GM21576 (cell line): ENCODE results near the gene PNPLA2.
A peak's percentile ranks its signal among the peaks of the same experiment; 100 is the strongest.

Experiments used
- ATAC-seq: cut with Tn5 transposase; IDR thresholded peaks from one replicate; pipeline ENCODE4 v1.9.1; 2021; ENCODE audit warnings: mild to moderate bottlenecking, moderate library complexity; ENCODE audit not compliant: unreplicated experiment

The PNPLA2 gene, protein sequence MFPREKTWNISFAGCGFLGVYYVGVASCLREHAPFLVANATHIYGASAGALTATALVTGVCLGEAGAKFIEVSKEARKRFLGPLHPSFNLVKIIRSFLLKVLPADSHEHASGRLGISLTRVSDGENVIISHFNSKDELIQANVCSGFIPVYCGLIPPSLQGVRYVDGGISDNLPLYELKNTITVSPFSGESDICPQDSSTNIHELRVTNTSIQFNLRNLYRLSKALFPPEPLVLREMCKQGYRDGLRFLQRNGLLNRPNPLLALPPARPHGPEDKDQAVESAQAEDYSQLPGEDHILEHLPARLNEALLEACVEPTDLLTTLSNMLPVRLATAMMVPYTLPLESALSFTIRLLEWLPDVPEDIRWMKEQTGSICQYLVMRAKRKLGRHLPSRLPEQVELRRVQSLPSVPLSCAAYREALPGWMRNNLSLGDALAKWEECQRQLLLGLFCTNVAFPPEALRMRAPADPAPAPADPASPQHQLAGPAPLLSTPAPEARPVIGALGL

DNA sequence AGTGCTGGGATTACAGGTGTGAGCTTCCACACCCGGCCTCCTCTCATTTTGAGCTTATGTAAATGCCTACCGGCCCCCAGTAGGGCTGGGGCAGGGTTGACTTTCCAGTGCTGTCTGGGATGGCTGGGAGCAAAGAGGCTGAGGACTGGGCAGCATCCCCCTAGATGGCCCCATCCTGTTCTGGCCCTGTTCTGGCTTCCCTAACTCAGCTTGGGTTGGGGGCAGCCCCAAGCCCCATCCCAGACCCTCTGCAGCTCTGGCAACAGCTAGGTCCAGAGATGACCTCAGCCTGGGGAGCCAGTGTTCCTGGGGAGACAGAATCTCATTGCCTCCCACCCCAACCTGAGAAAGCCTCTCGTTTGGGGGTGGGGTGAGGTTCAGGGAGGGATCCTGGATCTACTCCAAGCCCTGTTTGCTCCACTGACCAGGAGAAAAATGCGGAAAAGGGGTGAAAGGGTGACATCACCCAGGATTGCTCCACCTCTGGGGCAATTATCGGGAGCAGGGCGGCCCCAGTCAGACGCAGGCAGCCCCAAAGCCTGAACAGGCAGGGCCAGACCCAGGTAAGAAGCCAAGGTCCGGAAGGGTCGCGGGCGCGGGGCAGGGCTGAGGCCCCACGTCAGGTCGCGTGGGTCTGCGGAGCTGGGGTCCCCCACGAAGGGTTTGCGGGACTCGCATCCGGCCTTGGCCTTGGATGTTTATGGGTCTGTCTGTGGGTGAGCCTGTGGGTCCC lies at the start of gene PNPLA2:
PNPLA2 (plus strand) TSS at position 519 of the 733 bp plus-strand sequence. CDS start 805 bp downstream, outside the sequence.
- ATAC-seq, result no peak

DNA sequence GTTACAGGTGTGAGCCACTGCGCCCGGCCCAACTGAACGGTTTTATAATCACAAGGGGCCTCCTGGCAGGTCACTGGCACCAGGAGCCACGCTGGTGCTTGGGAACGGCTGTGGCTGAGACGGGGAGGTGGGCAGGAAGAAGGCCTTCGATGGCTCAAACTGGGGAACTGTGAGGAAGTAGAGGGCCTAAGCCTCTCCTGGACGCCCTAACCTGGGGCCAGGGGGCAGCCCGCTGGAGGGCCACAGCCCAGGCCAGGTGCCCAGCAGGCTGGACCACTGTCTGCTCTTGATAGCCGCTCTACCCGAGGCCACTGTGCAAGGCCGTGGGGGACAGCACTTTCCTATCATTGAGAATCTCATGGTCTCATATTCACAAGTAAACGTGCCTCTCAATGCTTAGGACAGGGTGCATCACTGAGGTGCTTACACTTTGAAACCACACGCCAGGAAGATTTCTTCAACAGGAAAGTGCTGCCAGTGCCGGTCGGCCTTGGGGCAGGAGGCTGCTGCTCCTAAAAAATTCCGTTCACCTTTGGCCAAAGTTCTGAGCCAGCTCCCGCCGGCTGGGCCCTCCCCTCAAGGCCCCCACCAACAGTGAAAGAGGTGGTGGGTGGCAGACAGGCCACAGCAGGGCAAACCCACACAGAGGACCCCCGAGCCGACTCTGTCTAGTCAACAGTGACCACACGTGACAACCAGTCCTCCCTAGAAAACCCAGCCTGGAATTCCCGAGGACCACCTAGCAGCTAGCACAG lies 48.6 kb upstream of the PNPLA2 start:
- no peak for ATAC-seq

DNA sequence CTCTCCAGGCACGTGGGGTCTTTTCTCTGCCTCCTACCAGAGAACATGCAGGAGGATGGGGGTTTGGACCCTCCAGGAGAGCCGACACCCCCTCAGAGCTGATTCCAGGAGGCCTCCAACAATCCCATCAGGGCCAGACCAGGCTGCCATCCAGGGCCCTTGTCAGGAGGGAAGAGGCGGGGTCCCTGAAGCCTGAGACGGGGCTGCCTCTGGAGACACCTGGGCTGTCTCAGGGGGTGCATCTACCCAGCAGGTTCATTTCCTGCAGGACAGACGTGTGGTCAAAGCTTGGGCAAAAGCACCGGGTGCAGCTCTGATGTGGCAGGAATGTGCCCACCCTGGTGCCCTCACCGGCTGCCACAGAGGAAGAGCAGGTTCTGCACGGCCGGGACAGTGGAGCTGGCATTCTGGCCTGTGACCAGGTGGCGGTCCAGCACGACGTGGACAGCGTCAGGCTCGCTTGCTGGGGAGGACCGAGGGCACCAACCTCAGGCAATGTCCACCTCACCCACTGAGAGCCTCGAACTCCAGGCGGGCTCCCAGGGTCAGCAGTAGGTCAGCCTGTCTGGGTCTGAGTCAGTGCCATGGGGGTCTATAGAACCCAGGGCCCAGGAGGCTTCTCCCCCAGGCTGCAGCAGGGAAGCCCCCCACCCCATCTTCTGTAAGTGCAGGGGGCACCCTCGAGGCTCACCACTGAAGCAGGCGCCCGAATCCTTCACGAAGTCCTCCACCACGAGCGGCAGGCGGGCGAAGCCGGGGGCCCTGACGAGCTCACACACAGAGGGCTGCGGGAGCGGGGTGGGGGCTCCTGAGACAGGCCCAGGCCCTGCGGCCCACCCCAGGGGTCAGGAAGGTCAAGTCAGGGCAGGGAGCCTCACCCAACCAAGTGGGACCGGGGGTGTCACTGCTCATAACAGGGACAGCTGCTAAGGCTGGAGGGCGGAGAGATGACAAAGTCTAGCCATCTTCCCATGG lies 47.8 kb upstream of the PNPLA2 start:
- ATAC-seq, result no peak

DNA sequence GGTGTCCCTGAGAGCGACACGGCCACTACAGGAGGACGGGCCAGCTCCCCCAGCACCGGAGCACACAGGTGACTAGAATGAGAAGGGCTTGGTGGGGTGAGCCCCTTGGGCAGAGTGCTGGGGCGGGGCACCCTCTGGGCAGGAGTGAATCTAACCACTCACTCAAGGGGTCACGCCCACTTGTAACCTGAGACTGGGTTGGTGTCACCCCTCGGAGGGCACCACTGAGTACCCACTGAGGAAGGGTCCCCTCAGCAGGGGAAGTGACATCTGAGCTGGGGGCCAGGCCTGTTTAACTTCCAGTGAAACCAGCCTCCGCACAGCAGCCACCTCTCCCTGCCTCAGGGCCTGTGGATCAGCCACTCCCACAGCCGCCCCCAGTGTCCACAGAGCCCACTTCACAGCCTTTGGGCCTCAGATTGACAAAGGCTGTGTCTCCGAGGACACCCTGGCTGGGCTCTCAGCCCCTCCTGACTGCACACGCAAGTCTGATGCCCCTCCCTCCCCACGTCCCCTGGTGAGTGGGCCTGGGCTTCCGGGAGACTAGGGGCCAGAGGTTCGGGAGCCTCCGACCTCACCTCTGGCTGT lies 47.0 kb upstream of the PNPLA2 start:
- ATAC-seq, result no peak

DNA sequence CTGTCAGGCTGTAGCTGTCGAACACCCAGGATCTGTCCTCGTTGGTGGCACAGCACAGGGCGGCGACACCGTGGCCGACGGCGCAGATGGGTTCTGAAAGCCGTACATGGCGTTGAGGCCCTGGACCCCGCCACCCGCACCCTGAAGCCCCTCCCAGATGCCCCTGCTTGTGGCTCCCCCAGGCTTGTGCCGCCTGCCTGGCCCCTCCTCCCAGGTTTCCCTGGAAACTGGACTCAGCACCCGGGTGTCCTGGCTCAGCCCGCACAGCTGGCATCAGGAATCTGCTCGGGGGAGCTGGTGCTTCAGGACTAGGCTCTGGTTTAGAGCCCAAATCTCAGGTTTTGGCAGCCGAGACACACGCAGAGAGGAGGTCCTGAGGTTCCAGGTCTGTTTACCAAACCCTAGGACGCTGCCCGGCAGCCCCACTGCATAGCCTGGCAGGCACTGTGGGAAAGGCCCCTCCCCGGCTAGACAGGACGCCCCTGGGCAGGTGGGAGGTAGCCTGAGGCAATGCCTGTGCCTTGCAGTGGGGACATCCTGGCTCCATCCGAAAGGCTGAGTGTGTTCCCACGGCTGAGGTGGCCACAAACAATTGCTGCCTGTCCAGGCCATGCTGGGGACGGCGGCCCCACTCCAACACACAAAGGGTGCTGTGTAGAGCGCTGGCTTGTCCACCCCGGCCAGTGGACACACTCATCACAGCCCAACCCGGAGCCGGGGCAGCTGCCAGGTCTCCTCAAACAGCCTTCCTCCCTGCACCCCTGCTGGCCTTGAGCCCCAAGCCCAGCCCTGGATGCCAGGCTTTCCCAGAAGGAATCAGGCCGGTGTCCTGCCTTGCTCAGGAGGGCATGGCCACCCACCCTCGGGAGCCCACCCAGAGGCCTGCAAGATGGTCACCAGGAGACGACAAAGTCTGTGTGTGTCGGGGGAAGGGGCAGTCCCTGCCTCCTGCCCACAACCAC lies 46.0 kb upstream of the PNPLA2 start:
- ATAC-seq, result no peak

DNA sequence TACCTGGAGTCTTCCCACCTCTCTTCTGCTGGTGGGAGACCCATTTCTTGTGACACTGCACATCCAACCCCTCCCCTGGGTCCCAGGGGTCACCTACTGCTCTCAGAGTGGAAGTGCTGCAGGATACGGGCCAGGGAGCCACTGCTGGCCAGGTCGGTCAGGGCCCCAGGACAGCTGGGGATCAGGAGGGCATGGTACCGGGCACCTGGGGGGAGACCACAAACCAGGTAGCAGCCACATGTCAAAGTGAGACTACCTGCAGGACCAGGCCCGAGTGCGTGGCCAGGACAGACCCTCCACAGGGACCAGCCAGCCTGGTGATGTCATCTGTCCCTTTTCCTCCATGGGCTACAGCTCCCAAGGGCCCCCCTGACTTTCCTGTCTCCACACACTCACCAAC lies 45.3 kb upstream of the PNPLA2 start:
- no peak for ATAC-seq

DNA sequence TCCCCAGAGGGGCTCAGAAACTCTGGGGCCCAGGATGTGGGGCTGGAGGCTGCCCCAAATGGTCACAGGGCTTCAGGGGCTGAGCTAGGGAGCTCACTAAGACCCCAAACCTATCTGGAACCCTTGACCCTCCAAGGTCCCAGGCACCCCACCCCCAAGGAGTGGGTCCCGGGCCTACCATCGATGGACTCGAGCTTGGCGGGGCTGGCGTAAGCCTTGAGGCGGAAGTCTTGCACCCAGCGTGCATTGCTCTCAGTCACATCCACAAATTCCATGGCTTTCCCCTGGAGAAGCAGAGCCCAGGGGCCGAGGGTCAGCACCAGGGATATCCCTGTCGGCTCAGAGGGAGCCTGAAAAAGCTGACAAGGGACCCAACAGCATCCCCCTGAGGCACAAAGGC lies 44.9 kb upstream of the PNPLA2 start:
- ATAC-seq, result no peak

DNA sequence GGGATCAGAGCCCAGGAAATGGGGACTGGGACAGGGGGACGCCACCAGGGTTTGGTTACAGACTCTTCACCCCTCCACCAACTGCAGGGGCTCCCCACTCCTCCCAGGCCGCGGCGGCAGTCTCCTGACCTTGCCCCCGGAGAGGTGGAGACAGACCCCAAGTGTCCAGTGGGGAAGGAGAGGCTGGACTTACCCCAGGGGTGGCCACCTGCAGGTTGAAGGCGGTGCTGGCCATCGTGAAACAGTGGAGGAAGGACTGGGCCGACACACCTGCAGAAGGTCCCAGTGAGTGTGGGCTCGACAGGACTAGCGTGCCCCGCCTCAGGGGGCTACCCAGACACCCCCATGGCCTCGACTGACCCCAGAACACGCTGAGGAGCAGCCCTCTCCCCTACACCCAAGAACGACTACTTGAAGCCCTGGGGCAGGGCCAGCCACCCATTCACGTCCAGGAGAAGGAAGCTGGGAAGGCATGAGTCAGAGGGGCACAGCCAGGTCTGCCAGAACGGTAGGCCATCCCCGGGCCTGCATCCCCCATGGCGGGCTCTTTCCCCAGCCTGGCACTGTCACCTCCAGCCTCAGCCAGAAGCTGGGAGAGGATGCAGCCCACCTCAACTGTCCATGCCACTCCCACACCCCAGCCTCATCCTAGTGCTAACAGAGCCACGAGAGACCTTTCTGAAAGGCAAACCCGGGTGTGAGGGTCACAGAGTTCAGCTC lies 43.7 kb upstream of the PNPLA2 start:
- ATAC-seq, result no peak

DNA sequence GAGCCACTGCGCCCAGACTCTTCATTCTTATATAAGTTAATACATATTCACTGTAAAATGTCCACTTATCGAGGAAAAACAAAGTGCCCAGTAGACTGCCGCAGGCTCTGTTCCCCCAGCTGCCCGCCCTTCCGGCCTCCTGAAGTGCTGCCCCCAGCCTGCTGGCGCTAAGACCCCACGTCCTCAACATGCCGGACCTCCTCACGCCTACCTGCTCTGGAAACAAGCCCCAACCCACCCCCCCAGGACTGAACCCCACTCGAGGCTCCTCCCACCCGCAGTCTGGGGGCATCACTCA lies 42.5 kb upstream of the PNPLA2 start:
- ATAC-seq, result no peak

DNA sequence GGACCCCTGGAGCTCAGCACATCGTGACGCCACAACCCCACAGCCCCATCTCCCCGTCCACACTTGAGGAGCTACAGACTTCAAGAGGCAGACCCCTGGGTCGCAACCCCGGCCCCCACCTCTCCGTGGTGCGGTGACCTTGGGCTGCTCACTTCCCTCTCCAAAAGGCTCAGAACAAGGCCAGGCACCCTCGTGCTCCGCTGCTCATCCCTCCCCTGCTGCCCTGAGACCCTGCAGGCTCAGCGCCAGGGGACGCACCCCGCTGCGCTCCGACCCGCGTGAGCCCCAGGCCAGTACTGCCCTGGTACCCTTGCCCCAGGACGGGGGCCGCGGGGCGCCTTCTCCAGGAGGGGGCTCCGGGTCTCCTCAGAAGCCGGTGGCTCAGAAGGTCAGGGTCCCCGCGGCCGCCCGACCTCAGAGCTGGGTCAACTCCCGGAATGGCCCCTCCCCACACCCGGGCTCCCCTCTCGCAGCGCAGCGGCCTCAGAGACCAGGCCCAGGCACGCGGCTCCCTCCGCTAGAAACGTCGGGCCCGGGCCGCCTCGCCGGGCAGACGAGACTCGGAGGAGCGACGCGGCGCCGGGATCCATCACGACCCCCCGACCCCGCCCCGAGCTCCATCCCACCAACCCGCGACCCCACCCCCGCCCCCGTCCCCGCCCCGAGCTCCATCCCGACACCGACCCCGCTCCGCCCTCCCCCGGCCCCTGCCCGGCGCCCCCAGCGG lies 42.0 kb upstream of the PNPLA2 start:
- peak; percentile 16 for ATAC-seq

DNA sequence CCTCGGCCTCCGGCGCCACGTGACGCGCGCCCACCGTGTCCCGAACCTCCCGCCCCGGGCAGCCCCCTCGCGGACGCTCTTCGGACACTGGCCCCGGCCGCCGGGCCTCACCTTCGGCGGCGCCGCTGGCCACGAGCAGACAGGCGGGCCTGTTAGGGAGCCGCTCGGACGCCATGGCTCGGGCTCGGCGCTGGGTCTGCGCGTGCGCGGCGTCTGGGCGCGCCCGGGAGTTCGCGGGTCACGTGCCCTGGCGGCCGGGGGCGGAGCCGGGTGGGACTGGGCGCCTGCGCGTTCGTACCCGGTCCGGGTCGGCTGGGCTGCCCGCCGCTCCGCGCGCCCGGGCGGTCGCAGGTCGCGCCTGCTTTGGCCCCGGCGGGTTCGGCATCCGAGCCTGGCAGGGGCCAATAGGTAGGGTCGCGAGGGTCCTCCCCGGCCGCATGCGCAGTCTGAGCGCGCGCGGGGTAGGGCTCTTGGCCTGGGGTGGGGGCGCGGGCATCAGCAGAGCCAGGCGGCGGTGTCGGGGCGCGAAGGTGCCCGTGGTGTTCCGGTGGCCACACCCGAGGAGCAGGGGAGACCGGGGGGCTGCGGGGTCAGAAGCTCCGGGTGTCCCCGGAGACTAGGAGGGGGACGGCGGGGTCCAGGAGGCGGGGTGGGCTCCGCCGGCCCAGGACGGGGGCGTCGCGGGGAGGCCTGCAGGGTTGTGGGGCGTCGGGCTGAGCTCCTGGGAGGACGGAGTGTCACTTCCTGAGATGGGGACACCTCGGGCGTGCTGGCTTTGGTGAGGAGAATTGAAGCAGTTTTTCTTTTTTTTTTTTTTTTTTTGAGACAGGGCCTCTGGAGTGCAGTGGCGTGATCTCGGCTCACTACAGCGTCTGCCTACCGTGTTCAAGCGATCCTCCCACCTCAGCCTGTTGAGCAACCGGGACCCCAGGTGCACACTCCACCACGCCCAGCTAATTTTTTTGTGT lies 41.1 kb upstream of the PNPLA2 start, which contains the start of gene GATD1:
GATD1 (minus strand) TSS at position 200 of the 968 bp plus-strand sequence; CDS start at position 175, 25 bp downstream.
- ATAC-seq, result peak; percentile 68

DNA sequence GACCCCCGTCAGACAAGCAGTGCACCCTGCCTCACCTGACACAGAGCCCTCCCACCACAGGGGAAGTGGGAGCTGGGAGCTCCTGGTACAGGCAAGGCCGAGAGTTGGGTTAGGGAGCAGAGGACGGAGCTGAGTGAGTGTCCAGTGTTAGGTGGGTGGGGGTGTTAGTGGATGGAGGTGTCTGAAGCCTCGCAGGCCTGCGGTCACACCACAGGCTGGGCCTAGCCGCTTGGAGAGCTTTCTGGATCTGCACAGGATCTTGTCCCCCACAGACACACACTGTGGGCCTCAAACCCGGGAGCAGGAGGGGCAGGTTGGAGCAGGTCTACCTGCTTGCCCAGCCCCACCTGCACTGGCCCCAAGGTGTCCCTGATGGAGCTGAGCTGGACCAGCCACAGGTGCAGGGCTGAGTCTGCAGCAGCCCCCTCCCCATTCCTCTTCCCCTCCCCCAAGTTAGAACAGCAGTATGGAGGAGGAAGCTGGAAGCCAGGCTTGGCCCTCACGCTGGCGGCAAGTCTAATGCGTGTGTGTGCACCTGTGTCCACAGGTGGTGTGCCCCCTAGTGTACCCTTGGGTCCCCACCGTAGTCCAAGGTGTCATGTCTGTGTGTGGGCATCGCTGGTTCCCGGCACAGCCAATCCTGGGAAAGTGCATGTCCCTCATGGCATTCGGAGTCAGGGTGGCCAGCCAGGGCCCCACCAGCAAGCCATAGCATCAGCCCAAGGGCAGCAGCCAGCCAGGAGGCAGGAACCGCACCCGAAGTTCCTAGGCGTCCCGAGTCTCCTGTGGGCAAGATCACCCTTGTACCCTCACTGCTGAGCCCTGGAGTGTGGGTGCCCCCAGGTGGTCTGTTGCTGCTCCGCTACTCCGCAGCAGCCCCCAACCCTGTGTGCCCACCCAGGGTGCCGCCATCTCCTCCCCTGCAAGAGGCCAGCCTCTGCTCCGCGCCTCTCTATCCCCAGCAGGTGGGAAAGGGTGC lies 39.4 kb upstream of the PNPLA2 start:
- ATAC-seq, result no peak

DNA sequence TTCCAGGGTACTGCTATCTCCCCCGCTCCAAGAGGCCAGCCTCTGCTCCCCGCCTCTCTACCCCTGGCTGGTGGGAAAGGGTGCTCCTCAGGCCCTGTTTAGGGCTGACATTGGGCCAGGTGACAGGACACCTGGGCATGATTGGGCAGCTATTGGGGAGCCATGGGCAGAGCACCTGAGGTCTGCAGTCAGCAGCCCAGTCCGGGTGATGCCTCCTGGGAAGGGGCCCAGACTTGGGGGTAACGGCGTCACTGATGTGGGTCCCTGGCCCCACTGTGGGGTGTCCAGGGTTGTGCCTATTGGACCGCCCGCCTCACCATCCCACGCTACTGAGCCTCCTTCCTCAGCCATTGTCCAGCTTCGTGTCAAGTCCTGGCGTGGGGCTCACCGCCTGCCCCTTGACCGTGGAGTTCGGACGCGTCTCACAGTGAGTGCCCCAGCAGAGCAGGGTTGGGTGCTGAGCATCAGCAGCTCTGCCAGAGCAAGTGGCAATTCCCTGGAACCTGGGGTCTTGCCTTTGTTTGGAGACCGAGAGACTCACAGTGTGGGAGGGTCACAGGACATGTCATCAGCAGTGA lies 38.7 kb upstream of the PNPLA2 start:
- no peak for ATAC-seq

DNA sequence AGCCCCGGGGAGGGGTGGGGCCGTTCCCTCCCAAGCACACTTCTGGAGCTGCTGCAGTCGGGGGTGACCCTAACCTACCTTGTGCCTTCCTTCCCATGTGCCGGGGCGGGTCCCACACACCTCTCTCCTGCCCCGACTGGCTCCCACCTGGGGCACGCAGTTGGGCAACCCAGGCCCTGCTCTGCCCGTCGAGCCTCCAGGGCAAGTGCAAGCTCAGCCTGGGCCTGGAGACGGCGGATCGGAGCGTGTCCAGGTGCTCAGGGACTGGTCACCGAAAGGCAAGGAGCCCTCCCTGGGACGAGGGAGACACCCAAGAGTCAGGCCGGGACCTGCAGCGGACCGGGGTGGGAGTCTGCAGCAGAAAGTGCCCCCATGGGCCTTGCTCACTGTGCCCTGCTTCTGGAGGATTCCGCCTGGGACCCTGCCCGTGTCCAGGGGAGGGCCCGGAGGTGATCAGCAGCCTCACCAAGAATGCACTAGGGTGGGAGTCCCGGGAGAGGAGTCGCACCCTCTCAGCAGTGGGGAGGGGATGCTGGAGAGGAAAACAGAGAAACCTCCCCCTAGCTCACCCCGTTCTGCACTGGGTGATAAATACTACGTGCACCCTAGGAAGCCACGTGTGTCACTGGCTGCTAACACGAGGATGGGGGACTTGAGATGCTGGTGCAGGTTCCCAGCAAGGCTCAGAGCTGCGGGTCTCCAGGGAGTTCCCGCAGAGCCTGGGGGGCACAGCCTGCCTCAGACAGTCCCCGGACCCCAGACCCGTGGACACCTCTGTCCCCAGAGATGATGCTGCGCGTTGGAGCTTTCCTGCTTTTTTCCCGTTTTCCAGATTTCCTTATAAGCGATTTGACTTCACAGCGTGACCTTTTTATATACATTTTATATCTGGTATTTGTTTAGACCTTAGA lies 36.2 kb upstream of the PNPLA2 start:
- ATAC-seq, result no peak
